Small intestine (tissue), 7 donors: Measurements from ENCODE around the gene TSHZ2. TPM values are rescaled to one million over a fixed set of nuclear protein-coding genes. Genes with fewer than 3 reads are reported as not detected.

ENCODE experiments used
- DNase-seq, 2 donors: peaks; one replicate each; pipeline versions ENCODE4 v3.0.0 to v3.0.0-alpha.2; 2013
- FAIRE-seq: peaks from 2 replicates; lab custom pipeline; 2012; peaks lifted over from hg19 to GRCh38; lab: Jason Lieb, UNC
- H3K27ac ChIP-seq, 3 donors: one replicate each; pipeline ENCODE4 v1.5.1; 2013; ENCODE audit warnings: low read length in 2 of 3, mild to moderate bottlenecking in 2 of 3, control low read depth in 1 of 3, inconsistent platforms in 1 of 3, low read depth in 1 of 3, moderate library complexity in 1 of 3
- H3K27me3 ChIP-seq, 3 donors: one replicate each; pipeline ENCODE4 v1.6.1; 2013; ENCODE audit warnings: low read length in 3 of 3, inconsistent platforms in 1 of 3; ENCODE audit not compliant: control insufficient read depth in 3 of 3, insufficient read depth in 3 of 3
- H3K36me3 ChIP-seq, 3 donors: one replicate each; pipeline ENCODE4 v1.6.1; 2013; ENCODE audit warnings: low read length in 3 of 3, inconsistent platforms in 1 of 3, low read depth in 1 of 3, mild to moderate bottlenecking in 1 of 3, moderate library complexity in 1 of 3; ENCODE audit not compliant: control insufficient read depth in 3 of 3, insufficient read depth in 2 of 3
- H3K4me1 ChIP-seq, 3 donors: one replicate each; pipeline ENCODE4 v1.6.1; 2013; ENCODE audit warnings: low read length in 2 of 3, inconsistent platforms in 1 of 3, low read depth in 1 of 3, mild to moderate bottlenecking in 1 of 3, moderate library complexity in 1 of 3; ENCODE audit not compliant: control insufficient read depth in 3 of 3, insufficient read depth in 2 of 3
- H3K4me3 ChIP-seq, 3 donors: one replicate each; pipeline ENCODE4 v1.5.1; 2013; ENCODE audit warnings: low read length in 3 of 3, control low read depth in 1 of 3, inconsistent platforms in 1 of 3, low read depth in 1 of 3, mild to moderate bottlenecking in 1 of 3, moderate library complexity in 1 of 3
- H3K9me3 ChIP-seq, 2 donors: one replicate each; pipeline ENCODE4 v1.6.1; 2013; ENCODE audit warnings: low read depth in 1 of 2, low read length in 1 of 2; ENCODE audit not compliant: control insufficient read depth in 2 of 2, insufficient read depth in 1 of 2
- WGBS, 3 donors: extraction: QIAGEN DNeasy Blood & Tissue Kit; methylation state at CpG; one replicate each; pipeline ENCODE4 v1.1.7; 2013; 5-methylcytosine and 5-hydroxymethylcytosine counted together
- polyA plus RNA-seq, 4 donors: library from polyadenylated mRNA; stranded (reverse) in 3 of 4; unstranded in 1 of 4; fragments of 200-250 nt in 3 of 4; fragments of 120-200 nt in 1 of 4; gene quantifications; one replicate each; pipeline versions ENCODE4 v1.2.1 to v1.2.3, GENCODE V29; 2013
- donor health status: healthy with polysubstance abuse.
- donor health status: control.
- donor health status: control.
- donor health status: Bipolar disorder and iron deficiency.
- donor health status: healthy.

TSHZ2 gene
- polyA plus RNA-seq, 4 donors = 0.67 to 4.4 (median 2.1) TPM

GRCh38 chr20:53161073-53161472 is 188.9 kb downstream of the TSHZ2 start:
- no peak for DNase-seq
- Histone ChIP-seq H3K27ac (no peak overlapping the region), H3K9me3 (no peaks in the 10 kb centered on the region), H3K27me3 (no peaks in the 10 kb centered on the region), H3K4me3 (no peak overlapping the region), H3K4me1 (no peaks in the 10 kb centered on the region), H3K36me3 (no peaks in the 10 kb centered on the region)
- no peak for FAIRE-seq
- 84 to 92% (median 90%) methylated on average over 3 of the region's 3 CpGs for WGBS, 3 donors

GRCh38 chr20:53161473-53161872 is 189.3 kb downstream of the TSHZ2 start:
- Histone ChIP-seq H3K36me3 (no peaks in the 10 kb centered on the region), H3K9me3 (no peaks in the 10 kb centered on the region), H3K27me3 (no peaks in the 10 kb centered on the region), H3K4me3 (no peak overlapping the region), H3K4me1 (no peaks in the 10 kb centered on the region), H3K27ac (no peak overlapping the region)
- DNase-seq (no peak), FAIRE-seq (no peak)
- WGBS, 3 donors = 79 to 87% (median 86%) methylated on average over 4 of the region's 4 CpGs

GRCh38 chr20:53162251-53162835 is 190.2 kb downstream of the TSHZ2 start:
- Histone ChIP-seq H3K4me1 (no peaks in the 10 kb centered on the region), H3K27me3 (no peaks in the 10 kb centered on the region), H3K4me3 (no peak overlapping the region), H3K36me3 (no peaks in the 10 kb centered on the region), H3K9me3 (no peaks in the 10 kb centered on the region), H3K27ac (no peak overlapping the region)
- FAIRE-seq = no peak
- peak in 1 of 2 donors; percentile 30 for DNase-seq
- WGBS, 3 donors = 32 to 78% (median 60%) methylated on average over 13 of the region's 13 CpGs

DNA sequence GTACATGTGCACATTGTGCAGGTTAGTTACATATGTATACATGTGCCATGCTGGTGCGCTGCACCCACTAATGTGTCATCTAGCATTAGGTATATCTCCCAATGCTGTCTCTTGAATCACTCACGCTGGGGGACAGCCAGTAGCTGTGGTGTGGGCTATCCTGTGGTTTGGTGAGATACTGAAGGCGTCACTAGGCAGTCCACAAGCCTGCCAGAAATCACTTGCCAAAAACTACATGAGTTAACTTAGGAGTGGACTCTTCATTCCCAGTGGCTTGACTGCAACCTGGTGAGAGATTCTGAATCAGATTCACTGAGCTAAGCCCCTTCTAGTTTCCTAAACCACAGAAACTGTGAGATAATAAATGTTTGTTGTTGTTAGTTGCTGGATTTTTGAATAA is 191.3 kb downstream of the TSHZ2 start:
- DNase-seq (no peak), FAIRE-seq (no peak)
- WGBS, 3 donors = 81 to 85% (median 83%) methylated on average over 3 of the region's 3 CpGs
- H3K36me3 ChIP-seq = no peaks in the 10 kb centered on the region
- H3K27ac ChIP-seq = no peak overlapping the region
- no peaks in the 10 kb centered on the region for H3K27me3 ChIP-seq
- H3K4me3 ChIP-seq = no peak overlapping the region
- no peaks in the 10 kb centered on the region for H3K9me3 ChIP-seq
- no peaks in the 10 kb centered on the region for H3K4me1 ChIP-seq

DNA sequence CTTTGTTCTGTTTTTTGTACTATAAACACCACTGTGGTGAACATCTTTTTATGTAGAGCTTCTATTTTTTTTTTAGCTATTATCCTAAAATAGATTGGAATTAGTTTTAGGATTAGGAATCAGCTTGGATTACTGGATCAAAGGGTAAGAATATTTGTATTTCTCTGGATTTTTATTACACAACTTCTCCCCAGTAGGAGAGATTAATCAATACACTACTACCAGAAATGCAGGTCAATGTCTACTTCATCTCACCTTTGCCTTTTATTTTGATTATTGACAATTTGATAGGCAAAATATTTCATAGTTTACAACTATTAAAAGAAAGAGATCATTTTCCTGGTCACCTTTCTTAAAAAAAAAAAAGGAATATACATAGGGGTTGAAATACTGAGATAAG is 191.9 kb downstream of the TSHZ2 start:
- Histone ChIP-seq H3K27ac (no peak overlapping the region), H3K36me3 (no peaks in the 10 kb centered on the region), H3K27me3 (no peaks in the 10 kb centered on the region), H3K9me3 (no peaks in the 10 kb centered on the region), H3K4me3 (no peak overlapping the region), H3K4me1 (no peaks in the 10 kb centered on the region)
- no peak for FAIRE-seq
- no peak for DNase-seq

DNA sequence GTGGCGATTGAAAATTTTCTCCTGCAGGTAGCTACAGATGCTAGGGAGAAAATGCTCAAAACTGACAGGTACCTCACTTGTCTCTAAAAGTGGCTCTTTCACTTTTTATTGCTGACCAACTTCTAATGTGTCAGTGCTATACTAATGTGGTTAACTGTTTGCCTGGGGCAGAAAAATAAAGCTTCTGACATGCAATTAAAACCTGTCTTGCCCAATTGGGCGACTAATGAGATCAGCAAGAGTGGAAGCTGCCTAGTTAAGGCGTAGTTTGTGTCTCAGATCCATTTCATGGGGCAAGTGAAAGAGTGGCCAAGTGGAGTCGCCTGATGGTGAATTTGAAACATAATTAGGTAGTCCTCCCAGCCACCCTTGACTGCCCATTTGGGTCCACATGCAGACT is 193.3 kb downstream of the TSHZ2 start:
- Histone ChIP-seq H3K4me1 (no peaks in the 10 kb centered on the region), H3K27ac (no peak overlapping the region), H3K27me3 (no peaks in the 10 kb centered on the region), H3K4me3 (no peak overlapping the region), H3K9me3 (no peaks in the 10 kb centered on the region), H3K36me3 (no peaks in the 10 kb centered on the region)
- 91 to 97% (median 95%) methylated on average over 4 of the region's 4 CpGs for WGBS, 3 donors
- no peak for DNase-seq
- FAIRE-seq = no peak

DNA sequence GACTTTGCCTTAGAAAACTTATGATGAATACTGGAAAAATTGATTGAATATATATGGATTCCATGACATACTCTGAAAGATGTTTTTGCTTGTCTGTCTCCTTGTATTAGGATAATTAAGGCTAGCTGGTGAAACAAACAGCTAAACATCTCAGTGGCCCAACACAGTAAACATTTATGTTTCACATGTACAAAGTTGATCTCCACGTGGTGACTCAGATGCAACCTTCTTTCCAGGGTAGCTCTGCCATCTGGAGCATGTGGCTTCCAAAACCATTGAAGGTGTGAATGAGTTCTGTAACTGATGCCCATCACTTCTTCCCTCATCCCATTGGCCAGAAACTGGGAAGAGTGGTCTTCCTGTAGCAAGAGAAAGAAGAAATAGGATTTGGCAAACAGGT is 196.3 kb downstream of the TSHZ2 start:
- H3K4me3 ChIP-seq = no peak overlapping the region
- H3K36me3 ChIP-seq = no peaks in the 10 kb centered on the region
- 62 to 69% (median 67%) methylated on average over 1 of the region's 1 CpG for WGBS, 3 donors
- DNase-seq (no peak), FAIRE-seq (no peak)
- no peaks in the 10 kb centered on the region for H3K27me3 ChIP-seq
- H3K4me1 ChIP-seq = no peaks in the 10 kb centered on the region
- H3K9me3 ChIP-seq = no peaks in the 10 kb centered on the region
- H3K27ac ChIP-seq = no peak overlapping the region

DNA sequence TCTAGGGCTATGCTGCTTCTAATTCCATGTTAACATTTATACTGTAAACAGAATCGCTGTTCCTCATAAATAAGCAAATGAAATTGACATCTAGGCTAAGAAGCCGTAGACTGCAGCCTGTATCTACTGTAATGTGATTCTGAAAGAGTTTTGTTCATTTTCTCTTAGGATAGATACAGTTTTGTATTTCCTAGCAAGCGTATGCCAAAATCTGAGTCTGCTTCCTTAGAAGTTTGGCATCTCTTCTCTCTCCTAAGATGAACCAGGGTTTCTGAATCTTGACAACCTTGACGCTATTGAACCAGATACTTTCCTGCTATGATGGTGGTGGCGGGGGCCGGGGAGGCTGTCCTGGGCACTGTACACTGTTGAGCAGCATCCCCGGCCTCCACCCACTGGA is 198.0 kb downstream of the TSHZ2 start:
- no peaks in the 10 kb centered on the region for H3K27me3 ChIP-seq
- H3K4me3 ChIP-seq = no peak overlapping the region
- WGBS, 3 donors = 72 to 89% (median 87%) methylated on average over 7 of the region's 7 CpGs
- DNase-seq (no peak), FAIRE-seq (no peak)
- H3K9me3 ChIP-seq = no peaks in the 10 kb centered on the region
- H3K27ac ChIP-seq = no peak overlapping the region
- H3K36me3 ChIP-seq = no peaks in the 10 kb centered on the region
- no peaks in the 10 kb centered on the region for H3K4me1 ChIP-seq

DNA sequence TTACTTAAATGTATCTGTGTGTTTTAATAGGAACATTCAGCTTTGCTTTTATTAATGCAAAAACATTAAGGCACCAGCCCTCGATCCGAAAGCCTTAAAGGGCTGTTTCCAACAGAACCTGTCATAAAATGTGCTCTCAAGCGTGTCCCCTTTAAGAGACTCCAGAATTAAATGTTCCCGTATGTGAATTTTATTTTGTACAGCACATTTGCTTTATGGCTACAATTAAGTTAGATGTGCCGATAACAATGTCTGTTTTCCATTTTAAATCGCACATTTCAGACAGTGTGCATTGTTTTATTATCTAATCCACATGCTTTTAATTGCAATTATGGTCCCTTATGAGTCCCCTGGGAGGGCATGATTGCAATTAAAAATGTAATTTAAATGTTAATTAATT is 198.9 kb downstream of the TSHZ2 start:
- WGBS, 3 donors = 25 to 74% (median 57%) methylated on average over 6 of the region's 6 CpGs
- no peak overlapping the region for H3K4me3 ChIP-seq
- H3K9me3 ChIP-seq = no peaks in the 10 kb centered on the region
- no peaks in the 10 kb centered on the region for H3K27me3 ChIP-seq
- DNase-seq (no peak), FAIRE-seq (no peak)
- H3K27ac ChIP-seq = no peak overlapping the region
- H3K36me3 ChIP-seq = no peaks in the 10 kb centered on the region
- H3K4me1 ChIP-seq = no peaks in the 10 kb centered on the region
